Body of pancreas (tissue), 4 donors: ENCODE data around the gene RAC2.

Source experiments
- CTCF ChIP-seq, 7 experiments: fragments of 450-650 bp in 4 of 7; fragments of 200-600 bp in 3 of 7; sonication (generic) in 3 of 7; IDR thresholded peaks; one replicate each; pipeline ENCODE4 v1.5.1; 2016 to 2019; ENCODE audit warnings: antibody characterized with exemption in 7 of 7
- POLR2A ChIP-seq, 3 donors: fragments of 450-650 bp; IDR thresholded peaks; one replicate each; pipeline ENCODE4 v1.6.1; 2016; ENCODE audit warnings: antibody characterized with exemption in 3 of 3, mild to moderate bottlenecking in 2 of 3

GRCh38 chr22:37249986-37250385, 5.9 kb upstream of the RAC2 start:
- TF ChIP-seq CTCF (IDR thresholded peaks at IDR 0.05) (no peak), POLR2A (IDR thresholded peaks at IDR 0.05) (no peak)
